ENCODE data around the gene SBNO1. TPM values are rescaled to one million over a fixed set of nuclear protein-coding genes. Genes with fewer than 3 reads are reported as not detected.

The SBNO1 gene
- total RNA-seq, 1 experiment from 2014 or later: 58.6 TPM

DNA sequence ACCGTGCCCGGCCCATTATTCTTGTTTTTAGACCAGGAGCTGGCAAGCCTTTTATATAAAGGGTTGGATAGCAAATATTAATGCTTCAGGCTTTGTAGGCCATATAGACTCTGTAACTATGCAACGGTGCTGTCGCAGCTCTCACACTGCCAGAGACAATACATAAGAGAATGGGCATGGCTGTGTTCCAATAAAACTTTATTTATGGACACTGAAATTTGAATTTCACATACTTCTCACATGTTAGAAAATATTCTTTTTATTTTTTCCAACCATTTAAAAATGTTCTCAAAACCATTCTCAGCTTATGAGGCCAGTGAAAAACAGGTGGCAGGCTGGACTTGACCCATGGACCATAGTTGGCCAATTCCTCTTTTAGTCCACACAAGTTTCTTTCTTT lies 80.0 kb downstream of the SBNO1 start:
- no peaks in the 10 kb centered on the region for H3K27me3 ChIP-seq (replicated peaks; ENCODE audit: insufficient read depth, low read depth, low read length, poor library complexity)
- no peak for DNase-seq (ENCODE audit: low spot score)
- no peak overlapping the region for H3K4me3 ChIP-seq (ENCODE audit: low read depth, low read length, poor library complexity, severe bottlenecking)
- no peaks in the 10 kb centered on the region for H3K9me3 ChIP-seq (ENCODE audit: low read depth, low read length, poor library complexity, severe bottlenecking)
- no TSS peak for BruUV-seq (replicated peaks)
- no peaks in the 10 kb centered on the region for H3K4me1 ChIP-seq (ENCODE audit: insufficient read depth, low read length, poor library complexity, severe bottlenecking)
- H3K36me3 ChIP-seq (ENCODE audit: insufficient read depth, low read length, poor library complexity, severe bottlenecking): no peaks in the 10 kb centered on the region
- POLR2A ChIA-PET (ENCODE audit: low non-redundant PET): no interaction called here
- TF ChIP-seq EZH2 (IDR thresholded peaks at IDR 0.05; ENCODE audit: borderline replicate concordance, low read depth, low read length, poor library complexity, severe bottlenecking): no peak
- CTCF ChIA-PET: no interaction called here
- intact Hi-C loops (cut with micrococcal nuclease; ENCODE audit: unreplicated experiment): no loop called here
- H3K27ac ChIP-seq (ENCODE audit: low read depth, low read length, poor library complexity, severe bottlenecking): no peak overlapping the region

GRCh38 chr12:123283461-123283860 lies 81.2 kb downstream of the SBNO1 start:
- intact Hi-C loops (cut with micrococcal nuclease; ENCODE audit: unreplicated experiment): no loop called here
- Histone ChIP-seq H3K36me3 (ENCODE audit: insufficient read depth, low read length, poor library complexity, severe bottlenecking) (no peaks in the 10 kb centered on the region), H3K4me1 (ENCODE audit: insufficient read depth, low read length, poor library complexity, severe bottlenecking) (no peaks in the 10 kb centered on the region), H3K27me3 (replicated peaks; ENCODE audit: insufficient read depth, low read depth, low read length, poor library complexity) (no peaks in the 10 kb centered on the region), H3K4me3 (ENCODE audit: low read depth, low read length, poor library complexity, severe bottlenecking) (no peak overlapping the region), H3K27ac (ENCODE audit: low read depth, low read length, poor library complexity, severe bottlenecking) (no peak overlapping the region), H3K9me3 (ENCODE audit: low read depth, low read length, poor library complexity, severe bottlenecking) (no peaks in the 10 kb centered on the region)
- BruUV-seq (replicated peaks): no TSS peak
- CTCF ChIA-PET: no interaction called here
- TF ChIP-seq CTCF (conservative IDR thresholded peaks at IDR 0.05; ENCODE audit: low read depth, low read length) (no peak), EZH2 (IDR thresholded peaks at IDR 0.05; ENCODE audit: borderline replicate concordance, low read depth, low read length, poor library complexity, severe bottlenecking) (no peak)
- no peak for DNase-seq (ENCODE audit: low spot score)
- POLR2A ChIA-PET (ENCODE audit: low non-redundant PET): interaction anchor here (0.6 kb wide), 1 partner anchor 1690 kb away, joined by 9 read pairs; no protein-coding TSS in a partner anchor

GRCh38 chr12:123282111-123282510 lies 82.5 kb downstream of the SBNO1 start:
- intact Hi-C loops (cut with micrococcal nuclease; ENCODE audit: unreplicated experiment): no loop called here
- ChIA-PET POLR2A (ENCODE audit: low non-redundant PET) (no interaction called here), CTCF (interaction anchor here (0.7 kb wide), 1 partner anchor 63 kb away, joined by 3 read pairs; no protein-coding TSS in a partner anchor)
- Histone ChIP-seq H3K27me3 (replicated peaks; ENCODE audit: insufficient read depth, low read depth, low read length, poor library complexity) (no peaks in the 10 kb centered on the region), H3K27ac (ENCODE audit: low read depth, low read length, poor library complexity, severe bottlenecking) (no peak overlapping the region), H3K4me1 (ENCODE audit: insufficient read depth, low read length, poor library complexity, severe bottlenecking) (no peaks in the 10 kb centered on the region), H3K4me3 (ENCODE audit: low read depth, low read length, poor library complexity, severe bottlenecking) (no peak overlapping the region), H3K36me3 (ENCODE audit: insufficient read depth, low read length, poor library complexity, severe bottlenecking) (no peaks in the 10 kb centered on the region), H3K9me3 (ENCODE audit: low read depth, low read length, poor library complexity, severe bottlenecking) (no peaks in the 10 kb centered on the region)
- no peak for DNase-seq (ENCODE audit: low spot score)
- TF ChIP-seq CTCF (conservative IDR thresholded peaks at IDR 0.05; ENCODE audit: low read depth, low read length): no peak
- TF ChIP-seq EZH2 (IDR thresholded peaks at IDR 0.05; ENCODE audit: borderline replicate concordance, low read depth, low read length, poor library complexity, severe bottlenecking): no peak
- no TSS peak for BruUV-seq (replicated peaks)

DNA sequence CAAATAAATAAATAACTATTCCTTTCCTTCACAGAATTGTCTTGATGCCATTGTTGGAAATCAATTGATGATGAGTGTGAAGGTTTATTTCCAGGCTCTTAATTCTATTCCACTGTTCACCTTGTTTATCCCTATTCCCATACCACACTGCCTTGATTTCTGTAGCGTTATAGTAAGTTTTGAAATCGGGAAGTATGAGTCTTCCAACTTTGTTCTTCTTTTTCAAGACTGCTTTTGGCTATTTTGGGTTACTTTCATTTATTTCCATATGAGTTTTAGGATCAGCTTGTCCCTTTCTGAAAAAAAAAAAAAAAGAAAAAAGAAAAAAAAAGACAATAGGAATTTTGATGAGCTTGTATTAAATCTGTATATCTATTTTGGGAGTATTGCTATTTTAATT lies 83.7 kb downstream of the SBNO1 start:
- POLR2A ChIA-PET (ENCODE audit: low non-redundant PET): no interaction called here
- BruUV-seq (replicated peaks): no TSS peak

More for the DNA sequence above, 83.7 kb downstream of the SBNO1 start:
- Histone ChIP-seq H3K27ac (ENCODE audit: low read depth, low read length, poor library complexity, severe bottlenecking) (no peak overlapping the region), H3K27me3 (replicated peaks; ENCODE audit: insufficient read depth, low read depth, low read length, poor library complexity) (no peaks in the 10 kb centered on the region), H3K36me3 (ENCODE audit: insufficient read depth, low read length, poor library complexity, severe bottlenecking) (no peaks in the 10 kb centered on the region), H3K4me3 (ENCODE audit: low read depth, low read length, poor library complexity, severe bottlenecking) (no peak overlapping the region), H3K4me1 (ENCODE audit: insufficient read depth, low read length, poor library complexity, severe bottlenecking) (no peaks in the 10 kb centered on the region), H3K9me3 (ENCODE audit: low read depth, low read length, poor library complexity, severe bottlenecking) (no peaks in the 10 kb centered on the region)
- no peak for DNase-seq (ENCODE audit: low spot score)
- intact Hi-C loops (cut with micrococcal nuclease; ENCODE audit: unreplicated experiment): no loop called here
- TF ChIP-seq CTCF (conservative IDR thresholded peaks at IDR 0.05; ENCODE audit: low read depth, low read length): no peak
- TF ChIP-seq EZH2 (IDR thresholded peaks at IDR 0.05; ENCODE audit: borderline replicate concordance, low read depth, low read length, poor library complexity, severe bottlenecking): no peak
- CTCF ChIA-PET: interaction anchor here (0.7 kb wide), 1 partner anchor 474 kb away, joined by 3 read pairs; no protein-coding TSS in a partner anchor

Data from A673 (cell line).